Measurements from ENCODE around the gene MRPL1.

- TF ChIP-seq CTCF (IDR thresholded peaks at IDR 0.05), result no peak
- TF ChIP-seq POLR2A (IDR thresholded peaks at IDR 0.05), result no peak
These were observed 35.3 kb upstream of the MRPL1 start for GRCh38 chr4:77827343-77827742.
